GM19099 (cell line): ENCODE results near the gene C19orf67.

Experiments used
- POLR2A ChIP-seq: IDR thresholded peaks from 3 replicates; pipeline ENCODE4 v1.6.1; 2011; ENCODE audit warnings: low read depth; ENCODE audit not compliant: insufficient read length; ENCODE audit errors: extremely low read depth

C19orf67 gene

DNA sequence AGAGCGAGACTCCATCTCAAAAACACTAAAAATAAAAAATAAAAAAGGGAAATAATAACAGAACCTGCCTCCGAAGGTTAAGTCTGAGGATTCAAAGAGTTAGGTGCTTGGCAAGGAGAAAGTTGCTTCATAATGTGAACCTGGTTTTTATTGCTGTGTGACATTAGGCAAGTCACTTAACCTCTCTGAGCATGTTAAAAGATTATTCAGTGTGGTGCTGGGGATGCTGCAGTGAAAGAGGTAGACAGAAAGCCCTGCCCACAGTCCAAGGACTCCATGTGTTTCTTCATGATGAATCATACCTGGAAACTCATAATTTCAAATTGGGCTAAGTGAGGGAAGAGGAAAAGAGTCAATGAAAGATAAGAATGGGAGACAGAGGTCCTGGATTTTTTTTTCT is 51.6 kb downstream of the C19orf67 start:
- TF ChIP-seq POLR2A: no peak

DNA sequence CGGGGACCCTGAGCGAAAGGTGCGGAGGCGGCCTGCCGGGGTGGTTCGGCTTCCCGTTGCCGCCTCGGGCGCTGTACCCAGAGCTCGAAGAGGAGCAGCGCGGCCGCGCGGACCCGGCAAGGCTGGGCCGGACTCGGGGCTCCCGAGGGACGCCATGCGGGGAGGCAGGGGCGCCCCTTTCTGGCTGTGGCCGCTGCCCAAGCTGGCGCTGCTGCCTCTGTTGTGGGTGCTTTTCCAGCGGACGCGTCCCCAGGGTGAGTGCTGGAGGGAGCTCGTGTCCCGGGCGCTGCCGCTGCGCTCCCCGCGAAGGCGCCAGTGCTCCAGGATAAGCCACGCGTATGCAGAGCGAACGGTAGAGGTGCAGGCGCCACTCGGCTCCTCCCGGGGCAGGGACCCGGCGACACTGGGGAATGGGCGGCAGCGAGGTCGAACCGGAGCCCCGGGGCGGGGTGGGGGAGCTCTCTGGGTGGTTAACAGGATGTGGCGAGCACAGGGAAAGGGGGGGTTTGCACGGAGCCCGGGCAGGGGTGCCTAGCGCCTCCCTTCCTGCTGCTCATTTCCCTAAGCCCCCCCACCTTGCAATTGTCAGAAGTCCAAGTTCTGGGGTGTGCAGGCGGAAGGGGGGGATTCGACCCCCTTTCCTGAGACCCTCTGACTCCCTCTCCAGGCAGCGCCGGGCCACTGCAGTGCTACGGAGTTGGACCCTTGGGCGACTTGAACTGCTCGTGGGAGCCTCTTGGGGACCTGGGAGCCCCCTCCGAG is 53.7 kb downstream of the C19orf67 start, which contains the start of gene IL27RA:
IL27RA (plus strand) TSS at position 44 of the 762 bp plus-strand sequence; CDS start at position 155, 111 bp downstream.
- TF ChIP-seq POLR2A: peak; percentile 62
